GM18861 (cell line): ENCODE measurements around the gene CCNK.

Source experiments
- ATAC-seq: cut with Tn5 transposase; IDR thresholded peaks from one replicate; pipeline ENCODE4 v1.9.1; 2021; ENCODE audit not compliant: unreplicated experiment

CCNK gene

GRCh38 chr14:99518441-99519346 is 37.5 kb downstream of the CCNK start:
- ATAC-seq, result no peak

GRCh38 chr14:99519347-99519881 is 38.2 kb downstream of the CCNK start:
- ATAC-seq, result no peak

- no peak for ATAC-seq
Measured at GRCh38 chr14:99519931-99520421, 38.8 kb downstream of the CCNK start.

DNA sequence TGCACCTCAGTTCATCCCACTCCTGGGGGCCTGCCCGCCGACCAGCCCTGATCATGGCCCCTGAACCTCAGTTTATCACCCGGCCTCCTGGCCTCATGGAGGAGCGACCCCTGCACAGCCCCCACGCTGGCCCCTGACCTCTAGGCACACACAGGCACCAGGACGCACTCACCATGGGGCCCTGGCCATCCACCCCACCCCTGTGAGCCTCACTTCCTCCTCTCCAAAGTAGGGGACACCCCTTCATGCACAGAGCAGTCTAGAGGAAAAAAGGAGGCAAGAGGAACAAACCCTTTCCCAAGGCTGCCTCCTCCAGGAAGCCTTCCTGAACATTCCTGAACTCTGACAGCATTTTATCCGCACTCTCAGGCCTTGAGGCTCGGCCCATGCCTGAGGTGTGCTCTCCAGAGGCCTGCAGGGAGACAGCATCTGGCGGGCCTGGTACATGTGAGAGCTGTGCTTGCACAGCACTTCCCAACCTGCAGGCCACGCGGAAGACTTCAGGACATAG is 39.4 kb downstream of the CCNK start:
- ATAC-seq, result no peak

GRCh38 chr14:99521176-99522024 is 40.2 kb downstream of the CCNK start:
- ATAC-seq, result no peak

GRCh38 chr14:99522025-99522401 is 40.8 kb downstream of the CCNK start:
- ATAC-seq, result no peak

- no peak for ATAC-seq
Measured at GRCh38 chr14:99522457-99522891, 41.3 kb downstream of the CCNK start.

GRCh38 chr14:99522934-99523703 is 41.9 kb downstream of the CCNK start:
- ATAC-seq, result no peak

GRCh38 chr14:99523704-99524055 is 42.5 kb downstream of the CCNK start:
- ATAC-seq, result no peak

DNA sequence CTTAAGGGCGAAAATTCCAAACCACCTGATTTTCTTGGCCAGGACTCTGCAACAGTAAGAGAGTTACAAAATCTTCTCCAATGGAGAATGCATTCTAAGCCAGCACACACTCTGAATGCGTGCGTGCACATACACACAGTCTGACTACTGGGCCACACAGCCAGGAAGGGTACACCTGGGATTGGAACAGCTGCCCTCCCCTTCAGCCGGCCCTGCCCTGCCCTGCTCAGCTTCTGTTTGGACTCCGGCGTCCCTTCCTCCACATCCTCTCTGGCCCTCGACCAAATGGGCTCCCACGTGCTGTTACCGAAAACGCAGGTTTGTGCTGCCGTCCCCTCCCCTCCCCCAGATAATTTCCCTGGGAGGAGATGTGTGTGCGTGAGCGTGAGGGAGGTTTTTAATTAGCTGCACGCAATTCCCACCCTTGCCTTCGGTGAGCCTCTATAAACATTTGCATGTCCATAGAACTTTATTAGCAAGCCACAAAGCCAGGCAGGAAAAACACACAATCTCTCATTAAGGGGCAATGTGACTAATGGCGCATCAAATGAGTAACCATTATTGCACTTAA is 43.0 kb downstream of the CCNK start:
- no peak for ATAC-seq

DNA sequence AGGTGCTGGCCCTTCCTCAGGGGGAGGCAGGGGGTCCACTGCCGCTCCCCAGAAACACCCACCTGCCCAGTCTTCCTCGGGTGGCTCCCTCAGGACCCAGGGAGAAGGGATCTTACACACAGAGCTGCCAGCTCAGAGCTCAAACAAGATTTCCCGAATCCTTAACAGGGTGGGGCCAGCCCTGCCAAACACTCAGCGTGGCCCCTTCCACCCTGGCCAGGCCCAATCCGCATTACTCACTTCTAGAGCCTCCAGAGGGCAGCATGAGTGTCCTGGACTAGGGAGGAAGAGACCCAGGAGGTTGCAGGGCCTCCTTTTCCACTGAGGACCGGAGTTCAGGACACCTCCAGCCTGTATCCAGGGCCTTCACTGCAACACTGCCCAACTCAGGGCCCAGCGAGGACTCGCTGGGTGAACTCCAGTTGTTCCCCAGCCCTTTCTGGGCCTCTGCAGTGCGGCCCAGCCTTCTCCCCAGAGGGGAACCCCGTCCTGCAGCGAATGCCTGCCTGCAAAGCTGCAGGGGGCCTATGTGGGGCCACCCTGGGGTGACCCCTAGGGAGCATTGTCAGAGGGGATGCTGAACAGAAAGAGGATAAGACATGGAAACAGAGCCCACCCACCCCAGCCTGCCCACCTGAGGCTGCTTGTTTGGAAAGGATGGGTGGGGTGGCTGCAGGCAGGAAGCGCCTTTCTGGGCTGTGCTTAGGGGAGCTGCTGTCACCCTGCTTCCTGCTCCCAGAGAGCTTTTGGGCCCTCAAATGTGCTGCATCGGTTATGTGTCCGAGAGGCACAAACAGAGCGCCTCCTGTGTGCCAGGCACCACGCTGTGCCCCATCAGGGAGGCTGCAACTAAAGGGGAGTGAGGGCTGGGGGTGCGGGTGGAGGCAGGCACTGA is 43.8 kb downstream of the CCNK start:
- no peak for ATAC-seq

GRCh38 chr14:99525699-99526080 is 44.5 kb downstream of the CCNK start:
- ATAC-seq, result no peak

- no peak for ATAC-seq
Measured at GRCh38 chr14:99527026-99527425, 45.8 kb downstream of the CCNK start.

- no peak for ATAC-seq
Measured at GRCh38 chr14:99527427-99528076, 46.3 kb downstream of the CCNK start.

DNA sequence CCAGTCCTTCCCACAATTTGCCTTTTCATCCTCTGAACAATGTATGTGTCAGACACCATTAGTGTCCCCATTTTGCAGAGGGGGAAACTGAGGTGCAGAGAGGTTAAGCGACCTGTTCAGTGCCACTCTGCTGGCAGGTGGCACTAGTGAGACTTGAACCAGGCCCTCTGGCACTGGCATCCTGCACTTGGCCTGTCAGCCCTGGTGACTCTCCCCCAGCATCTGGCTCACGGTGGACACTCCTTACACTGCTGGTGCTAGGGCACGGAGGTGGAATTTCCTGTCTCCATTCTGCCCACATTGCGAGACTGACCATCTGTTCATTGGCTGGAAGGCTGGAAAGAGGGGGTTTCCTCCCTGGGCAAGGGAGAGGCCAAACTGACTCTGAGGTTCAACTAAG is 48.7 kb downstream of the CCNK start:
- ATAC-seq, result no peak

GRCh38 chr14:99530407-99531155 is 49.4 kb downstream of the CCNK start:
- ATAC-seq, result no peak

DNA sequence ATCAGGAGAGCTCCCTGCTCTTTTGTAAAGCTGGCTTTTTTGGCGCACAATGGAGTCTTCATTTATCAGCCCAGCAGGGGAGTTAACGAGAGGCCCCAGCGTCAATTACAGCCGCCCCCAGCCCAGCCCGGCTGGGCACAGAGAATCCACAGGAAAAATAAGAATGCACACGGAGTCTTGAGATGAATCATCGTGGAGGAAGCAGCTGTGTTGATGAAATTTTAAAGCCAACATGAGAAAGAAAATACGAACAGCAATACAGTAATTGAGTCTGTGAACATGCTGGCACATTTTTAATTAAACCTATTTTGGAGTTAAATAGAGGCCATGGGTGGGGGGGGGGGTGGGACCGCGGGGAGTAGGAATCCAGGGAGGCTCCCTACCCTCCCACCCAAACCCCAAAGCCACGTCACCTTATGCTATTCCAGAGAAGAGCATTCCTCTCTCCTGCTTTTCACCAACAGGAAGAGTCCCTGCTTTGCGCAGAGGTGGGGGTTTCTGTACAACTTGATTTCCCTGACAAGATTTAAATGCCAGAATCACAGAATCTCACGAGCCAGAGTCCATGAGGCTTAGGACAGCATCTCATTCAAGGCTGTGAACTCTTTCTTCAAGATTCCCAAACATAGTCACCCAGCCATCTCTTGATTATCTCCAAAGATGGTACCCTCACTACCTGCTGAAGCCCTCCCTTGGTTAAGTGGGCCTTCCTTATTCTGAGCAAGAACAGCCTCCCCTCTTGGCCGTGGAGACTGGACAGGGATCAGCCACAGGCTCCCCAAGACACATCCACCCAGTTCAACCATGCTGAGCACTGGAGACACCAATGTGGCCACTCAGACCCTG is 50.3 kb downstream of the CCNK start:
- ATAC-seq, result no peak
